HG03460 (cell line): ENCODE measurements around the gene RENBP.

Experiments
- ATAC-seq: cut with Tn5 transposase; IDR thresholded peaks from one replicate; pipeline ENCODE4 v1.9.1; 2021; ENCODE audit not compliant: unreplicated experiment

RENBP gene

DNA sequence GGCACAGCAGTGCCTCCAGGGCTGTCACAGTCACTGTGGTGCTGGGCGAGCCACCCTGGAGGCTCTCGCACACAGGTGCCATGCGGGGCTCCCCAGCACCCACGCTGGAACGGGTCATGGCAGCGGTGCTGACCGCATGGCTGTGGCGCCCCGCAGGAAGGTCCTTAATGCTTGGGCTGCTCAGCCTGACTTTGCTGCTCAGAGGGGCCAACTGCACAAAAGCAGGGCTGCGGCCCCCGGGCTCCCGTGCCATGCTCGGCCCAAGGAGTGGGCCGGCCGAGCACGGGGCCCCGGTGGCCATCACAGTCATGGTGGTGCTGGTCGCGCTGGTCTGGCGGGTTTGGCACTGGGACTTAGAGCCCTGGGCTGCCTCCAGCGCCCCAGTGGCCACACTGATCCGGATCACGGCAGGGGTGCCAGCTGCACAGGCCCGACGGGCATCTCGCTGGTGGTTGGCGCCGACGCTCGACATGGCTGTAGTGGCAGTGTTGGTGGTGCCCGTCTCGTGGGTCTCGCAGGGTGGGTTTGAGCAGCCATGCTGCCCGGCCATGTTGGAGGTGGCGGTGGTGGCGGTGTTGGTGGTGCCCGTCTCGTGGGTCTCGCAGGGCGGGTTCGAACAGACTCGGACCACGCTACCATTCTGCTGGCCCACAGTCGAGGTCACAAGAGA, 10.2 kb upstream of the RENBP start:
- ATAC-seq: no peak

DNA sequence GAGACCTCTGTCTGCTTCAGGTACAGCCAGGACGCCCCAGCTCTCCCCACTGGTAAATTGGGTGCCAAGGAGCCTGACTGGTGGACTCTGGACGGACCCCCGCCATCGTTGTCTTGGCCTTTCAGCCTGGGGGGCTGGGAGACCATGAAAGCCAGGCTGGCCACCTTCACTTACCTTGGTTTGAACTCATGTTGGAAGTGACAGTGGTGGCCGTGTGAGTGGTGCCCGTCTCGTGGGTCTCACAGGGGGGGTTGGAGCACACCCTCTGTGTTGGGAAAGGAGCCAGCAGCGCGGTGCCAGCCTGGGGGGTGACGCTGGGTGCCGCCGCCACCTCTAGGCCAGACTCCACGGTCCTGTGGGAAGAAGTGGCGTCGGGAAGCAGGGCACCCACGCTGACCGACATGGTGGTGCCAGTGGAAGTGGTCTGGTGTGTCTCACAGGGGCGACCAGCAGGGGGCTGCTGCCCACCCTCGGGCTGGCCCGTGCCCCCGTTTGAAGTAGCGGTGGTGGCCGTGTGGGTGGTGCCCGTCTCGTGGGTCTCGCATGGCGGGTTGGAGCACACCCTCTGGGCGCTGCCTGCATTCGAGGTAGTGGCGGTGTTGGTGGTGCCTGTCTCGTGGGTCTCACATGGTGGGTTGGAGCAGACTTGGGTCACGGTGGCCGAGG, 9.6 kb upstream of the RENBP start:
- ATAC-seq: no peak

DNA sequence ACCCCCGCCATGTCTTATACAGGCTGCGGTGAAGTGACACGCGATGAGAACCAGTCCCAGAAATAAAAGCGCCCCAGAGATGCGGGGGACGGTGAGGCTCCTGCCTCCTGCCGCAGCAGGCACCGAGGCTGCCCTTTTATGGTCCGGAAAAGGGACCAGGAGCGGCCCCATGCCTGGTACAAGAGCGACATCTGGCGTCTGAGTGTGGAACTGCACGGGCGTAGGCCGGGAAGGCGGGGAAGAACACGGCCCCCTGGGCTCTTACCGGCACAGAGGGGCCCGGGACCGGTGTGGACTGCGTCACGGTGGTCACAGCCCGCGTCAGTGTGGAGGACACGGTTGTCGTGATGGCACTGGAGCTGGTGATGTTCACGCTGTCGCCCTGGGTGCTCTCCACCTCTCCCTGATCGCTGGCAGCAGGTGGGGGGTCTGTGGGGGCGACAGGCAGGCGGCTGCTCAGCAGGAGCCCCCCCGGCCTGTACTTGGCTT, 8.9 kb upstream of the RENBP start:
- ATAC-seq: no peak

DNA sequence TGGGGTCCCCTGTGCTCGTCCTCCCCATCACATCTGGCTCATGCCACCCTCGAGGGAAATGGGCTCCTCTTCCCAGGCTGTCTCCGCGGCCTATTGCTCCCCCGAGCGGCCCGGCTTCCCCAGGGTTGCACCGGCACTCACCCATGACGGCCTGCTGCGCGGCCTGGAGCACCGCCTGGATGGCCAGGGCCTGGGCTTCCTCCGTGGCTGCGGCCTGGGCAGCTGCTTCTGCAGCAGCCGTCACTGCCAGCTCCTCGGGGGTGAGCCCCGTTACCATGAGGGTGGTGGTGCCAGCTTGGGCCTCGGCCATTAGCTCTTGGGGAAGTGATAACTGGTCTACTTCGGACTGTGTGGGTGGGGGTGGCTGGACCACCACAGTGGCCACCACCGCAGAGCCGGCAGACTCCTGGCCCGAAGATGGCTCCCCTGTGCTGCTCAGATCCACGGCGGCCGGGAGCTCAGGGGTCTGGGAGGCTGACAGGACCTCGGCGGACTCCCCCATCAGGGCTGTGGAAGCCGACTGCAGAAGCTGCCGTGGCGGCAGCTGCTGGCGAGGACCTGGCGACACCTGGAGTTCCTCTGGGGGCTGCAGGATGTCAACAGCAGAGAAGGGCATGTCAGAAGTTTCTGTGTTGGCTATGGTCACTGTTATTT, 8.1 kb upstream of the RENBP start:
- ATAC-seq: no peak

DNA sequence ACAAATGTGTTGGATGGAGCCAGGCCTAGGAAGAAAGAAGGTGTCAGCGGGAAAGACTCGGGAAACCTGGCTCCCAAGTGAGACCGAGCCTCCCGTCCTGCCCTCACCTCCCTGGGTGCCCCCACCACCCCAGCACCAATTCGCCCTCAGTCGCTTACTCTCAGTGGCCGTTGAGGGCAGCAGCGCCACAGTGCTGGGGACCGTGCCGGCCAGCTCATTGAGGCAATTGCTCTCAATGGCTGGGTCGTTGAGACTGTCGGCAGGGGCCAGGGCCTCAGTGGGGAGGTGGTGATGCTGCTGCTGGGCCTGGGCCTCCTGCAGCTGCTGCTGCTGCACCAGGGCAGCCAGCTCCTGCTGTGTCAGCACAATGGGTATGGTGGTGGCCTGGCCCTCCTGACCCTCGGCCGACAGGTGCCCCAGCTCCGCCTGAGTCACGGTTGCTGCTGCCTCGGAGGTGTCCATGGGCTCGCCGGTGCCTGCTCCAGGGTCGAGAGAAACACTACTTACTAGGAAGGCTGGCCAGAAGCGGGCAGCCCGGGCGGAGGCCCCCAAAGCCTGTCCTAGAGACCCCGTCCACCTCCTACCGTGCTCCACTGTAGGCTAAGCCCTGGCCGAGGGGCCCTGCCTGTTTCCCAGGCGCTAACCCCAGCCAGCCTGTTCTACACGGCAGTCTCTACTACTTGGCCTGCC, 7.4 kb upstream of the RENBP start:
- no peak for ATAC-seq

DNA sequence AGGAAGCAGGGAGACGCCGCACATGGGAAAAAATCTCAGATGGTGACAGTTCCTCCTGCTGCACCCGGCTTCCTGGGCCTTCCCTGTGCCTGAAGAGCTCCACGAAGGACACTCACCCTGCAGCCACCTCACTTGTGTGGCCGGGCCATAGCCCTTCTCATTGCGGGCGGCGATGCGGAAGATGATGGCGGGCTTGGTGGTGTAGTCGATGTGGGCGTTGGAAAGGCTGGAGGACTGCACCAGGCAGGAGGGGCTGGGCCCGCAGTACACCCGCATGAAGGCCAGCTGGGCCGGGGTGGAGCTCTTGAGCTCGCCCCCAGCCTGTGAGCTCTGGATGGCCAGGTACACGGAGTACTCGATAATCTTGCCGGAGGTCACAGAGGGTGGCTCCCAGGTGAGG, 5.7 kb upstream of the RENBP start:
- ATAC-seq: no peak

DNA sequence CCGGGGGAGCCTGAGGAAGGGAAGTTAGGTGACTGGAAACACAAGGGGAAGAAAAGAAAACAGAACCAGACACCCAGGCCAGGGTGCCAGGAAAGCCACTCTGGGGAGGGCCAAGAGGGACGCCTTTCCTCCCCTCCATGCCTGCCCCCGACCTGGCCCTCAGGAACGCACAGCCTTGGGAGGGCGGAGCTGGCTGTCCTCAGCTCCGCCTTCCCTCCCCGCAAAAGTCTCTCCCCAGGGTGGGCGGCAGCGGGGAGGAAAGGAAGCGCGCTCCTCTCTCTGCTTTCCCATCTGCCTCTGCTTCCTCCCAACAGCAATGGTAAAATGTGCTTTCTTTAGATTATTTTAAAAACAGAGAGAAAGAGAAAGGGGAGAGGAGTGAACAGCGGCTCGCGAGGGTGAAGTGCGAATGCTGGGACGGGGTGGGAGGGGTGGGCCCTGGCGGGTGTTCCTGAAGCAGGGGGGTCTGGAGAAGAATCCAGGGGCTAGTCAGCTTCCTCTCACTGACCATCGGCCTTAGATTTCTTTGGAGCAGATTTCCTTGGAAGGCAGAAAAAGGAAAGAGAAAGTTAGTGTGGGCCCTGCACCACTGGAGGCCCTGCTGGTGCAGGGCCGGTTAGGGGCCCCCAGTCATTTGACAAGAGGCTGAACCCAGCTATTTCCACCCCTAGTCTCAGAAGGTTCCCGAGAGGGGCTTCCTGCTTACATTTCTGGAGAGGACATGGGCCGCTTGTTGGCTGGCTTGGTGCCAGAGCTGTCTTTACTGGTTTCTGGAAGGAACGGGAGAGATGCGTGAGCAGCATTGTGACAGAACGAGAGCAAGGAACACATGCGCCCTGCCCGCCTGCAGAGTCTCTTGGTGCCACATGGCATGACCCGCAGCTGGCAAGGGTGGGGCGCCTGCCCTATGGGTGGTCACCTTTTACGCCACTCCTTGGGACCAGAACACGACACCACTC, 4.7 kb upstream of the RENBP start:
- ATAC-seq: no peak

DNA sequence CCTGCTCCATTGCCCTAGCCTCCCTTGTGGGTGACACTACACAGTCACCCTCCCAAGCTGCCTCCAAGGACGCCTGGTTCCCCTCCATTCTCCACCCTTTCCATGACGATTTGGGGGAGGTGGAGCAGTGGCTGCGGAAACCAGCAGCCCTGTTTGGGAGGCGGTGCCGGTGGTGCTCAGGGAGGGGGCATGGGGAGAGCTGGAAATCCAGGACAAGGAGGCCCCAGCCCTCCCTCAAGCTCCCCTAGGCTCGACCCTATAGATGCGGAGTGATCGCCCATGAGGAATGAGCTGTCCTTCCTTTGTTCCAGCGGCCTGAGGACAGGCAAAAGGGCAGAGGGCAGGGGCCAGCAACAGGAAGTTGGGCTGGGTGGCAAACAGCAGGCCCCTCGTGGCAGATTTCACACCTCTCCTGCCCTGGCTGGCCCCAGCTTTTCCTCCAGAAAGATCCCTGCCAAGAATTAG, 3.6 kb upstream of the RENBP start:
- ATAC-seq: no peak

DNA sequence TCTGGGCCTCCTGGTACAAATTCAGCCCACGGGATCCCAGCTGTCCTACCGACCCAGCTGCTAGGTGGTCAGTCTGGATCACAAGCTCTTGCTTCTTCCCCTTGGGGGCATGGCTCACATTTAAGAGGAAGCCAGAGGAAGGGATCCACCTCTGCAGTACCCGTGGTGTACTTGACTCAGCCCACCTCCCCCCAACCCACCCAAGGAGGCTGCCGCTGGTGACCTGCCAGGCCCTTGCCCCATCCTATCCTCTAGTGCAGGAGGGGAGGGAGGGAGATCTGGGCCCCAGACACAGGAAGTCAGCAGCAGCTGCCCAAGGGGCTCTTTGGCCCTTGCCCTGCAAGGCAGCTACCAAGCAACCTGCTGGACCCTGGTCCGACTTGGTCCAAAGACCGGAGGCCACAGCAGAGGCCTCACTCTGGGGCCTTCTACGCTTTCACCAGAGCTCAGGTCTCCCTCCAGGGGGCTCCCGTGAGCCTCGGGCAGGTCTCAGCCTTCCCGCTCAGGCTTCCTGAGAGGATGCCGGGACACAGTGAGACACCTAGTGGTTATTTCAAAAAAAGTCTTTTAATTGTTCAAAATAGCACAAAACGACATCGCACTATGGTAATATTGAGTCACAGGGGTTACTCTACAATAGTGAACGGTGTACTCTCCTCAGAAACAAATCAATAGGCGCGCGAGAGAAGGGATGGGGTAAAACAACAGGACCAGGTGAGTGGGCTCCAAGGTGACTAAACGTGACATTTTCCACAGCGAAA, 2.7 kb upstream of the RENBP start:
- peak; percentile 66 for ATAC-seq

DNA sequence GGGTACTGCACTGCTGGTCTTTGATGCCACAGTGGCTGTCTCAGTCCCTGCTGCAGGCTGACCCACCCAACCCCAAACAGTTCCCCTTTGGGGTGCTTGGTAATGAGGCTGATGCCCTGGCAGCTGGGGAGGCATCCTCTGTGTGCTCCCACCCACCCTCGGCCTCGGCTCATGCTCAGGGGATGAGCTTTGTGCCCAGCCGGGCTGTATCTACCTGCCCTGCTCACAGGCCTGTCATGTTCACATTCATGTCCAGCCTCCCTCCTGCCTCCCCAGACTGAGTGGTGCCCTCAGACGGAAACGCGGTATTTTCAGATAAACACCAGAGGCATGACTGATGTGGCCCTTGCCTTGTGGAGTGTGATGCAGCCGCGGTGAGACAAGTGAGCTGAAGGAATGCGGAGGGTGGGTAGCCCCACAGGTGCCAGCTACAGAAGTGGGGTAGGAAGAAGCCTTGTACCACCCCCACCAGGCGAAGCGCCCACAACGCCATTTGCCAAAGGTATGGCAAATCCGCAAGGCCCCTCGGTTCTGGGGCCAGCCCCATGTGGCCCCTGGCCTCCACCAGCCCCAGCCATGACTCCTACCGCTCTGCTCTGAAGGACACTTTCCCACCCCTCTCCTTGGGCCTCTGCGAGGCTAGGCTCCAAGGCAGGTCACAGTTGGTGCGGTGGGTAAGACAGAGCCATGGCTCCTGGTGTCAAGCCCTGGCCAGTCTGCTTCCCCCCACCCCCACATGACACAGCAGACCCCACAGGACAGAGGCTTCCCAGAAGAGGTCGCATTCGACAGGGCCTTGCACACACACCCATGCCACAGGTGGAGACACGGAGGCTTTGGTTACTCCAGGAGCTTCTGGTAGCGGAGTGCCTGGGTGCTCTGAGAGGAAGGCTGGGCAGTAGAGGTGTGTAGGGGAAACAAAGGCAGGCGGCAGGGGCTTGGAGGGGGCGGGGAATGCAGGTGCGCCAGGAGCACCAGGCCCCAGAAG, 1.8 kb upstream of the RENBP start:
- no peak for ATAC-seq

DNA sequence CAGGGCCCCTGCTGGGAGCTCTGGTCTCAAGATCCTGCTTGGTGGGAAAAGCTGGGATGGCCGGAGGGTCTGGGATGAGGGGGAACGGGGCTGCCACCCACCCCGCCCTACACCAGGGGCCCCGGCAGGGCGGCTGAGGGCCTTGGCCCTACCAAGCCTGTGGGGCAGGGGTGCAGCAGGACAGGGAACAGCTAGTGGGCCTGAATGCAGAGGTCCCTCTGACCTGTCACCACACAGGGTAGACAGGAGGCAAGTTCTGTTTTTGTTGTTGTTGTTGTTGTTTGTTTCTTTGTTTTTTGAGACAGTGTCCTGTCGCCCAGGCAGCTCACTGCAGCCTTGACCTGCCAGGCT, 332 bp upstream of the RENBP start:
- ATAC-seq: no peak

DNA sequence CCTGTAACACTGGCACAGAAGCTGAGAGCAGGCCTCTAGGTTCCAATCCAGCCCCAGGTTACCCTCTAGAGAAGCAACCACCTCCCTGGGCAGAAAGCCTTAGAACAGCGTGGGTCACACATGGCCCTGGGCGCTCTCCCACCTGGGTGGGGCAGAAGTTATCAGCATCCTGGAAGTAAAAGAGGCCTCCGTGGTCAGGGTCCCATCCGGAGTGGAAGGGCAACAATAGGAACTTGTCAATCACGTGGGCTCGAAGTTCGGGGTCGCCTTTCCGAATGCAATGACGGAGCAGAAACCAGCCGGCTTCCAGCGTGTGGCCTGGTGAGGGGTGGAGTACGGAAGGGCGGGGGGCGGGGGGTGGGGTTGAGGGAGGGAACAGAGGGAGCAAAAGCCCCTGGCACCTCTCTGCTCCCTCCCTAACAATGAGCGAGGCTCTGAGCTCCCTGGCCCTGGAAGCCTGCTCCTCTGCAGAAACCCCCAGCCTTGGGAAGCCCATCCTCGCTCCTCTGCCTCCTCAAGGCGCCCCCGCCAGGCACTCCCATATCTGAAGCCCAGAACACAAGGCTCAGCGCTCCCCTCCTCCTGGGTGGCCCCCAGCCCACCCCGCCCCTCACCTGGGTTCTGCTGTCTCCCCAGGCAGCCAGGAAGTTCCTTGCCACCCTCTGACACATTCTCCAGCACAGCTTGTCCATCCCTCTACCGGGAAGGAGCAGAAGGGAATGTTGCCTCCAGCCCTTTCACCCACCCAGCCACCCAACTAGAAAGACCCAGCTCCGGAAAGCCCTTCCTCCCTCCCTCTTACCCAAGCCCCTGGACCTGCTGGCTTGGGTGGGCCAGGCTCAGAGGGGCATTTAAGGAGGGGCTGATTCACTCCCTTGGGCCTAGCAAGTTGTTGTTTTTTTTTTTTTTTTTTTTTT, 2.8 kb downstream of the RENBP start:
- ATAC-seq: no peak

DNA sequence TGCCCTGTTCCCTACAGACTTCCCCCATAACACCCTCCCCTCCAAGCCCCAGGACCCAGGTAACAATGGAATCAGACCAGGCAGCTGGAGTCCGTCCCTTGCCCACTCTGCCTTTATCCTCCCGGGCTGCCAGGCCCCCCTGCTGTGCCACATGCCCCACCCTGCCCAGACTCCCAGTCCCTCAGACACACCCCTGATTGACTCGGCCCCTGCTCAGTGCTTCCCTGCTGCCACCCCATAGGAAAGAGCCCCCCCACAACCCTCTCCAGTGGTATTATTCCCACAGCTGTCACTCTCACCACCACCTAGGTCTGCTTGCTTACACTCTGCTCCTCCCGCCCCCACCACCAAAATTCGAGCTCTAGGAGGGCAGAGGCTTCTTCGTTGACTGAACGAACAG, 4.9 kb downstream of the RENBP start:
- ATAC-seq: no peak

DNA sequence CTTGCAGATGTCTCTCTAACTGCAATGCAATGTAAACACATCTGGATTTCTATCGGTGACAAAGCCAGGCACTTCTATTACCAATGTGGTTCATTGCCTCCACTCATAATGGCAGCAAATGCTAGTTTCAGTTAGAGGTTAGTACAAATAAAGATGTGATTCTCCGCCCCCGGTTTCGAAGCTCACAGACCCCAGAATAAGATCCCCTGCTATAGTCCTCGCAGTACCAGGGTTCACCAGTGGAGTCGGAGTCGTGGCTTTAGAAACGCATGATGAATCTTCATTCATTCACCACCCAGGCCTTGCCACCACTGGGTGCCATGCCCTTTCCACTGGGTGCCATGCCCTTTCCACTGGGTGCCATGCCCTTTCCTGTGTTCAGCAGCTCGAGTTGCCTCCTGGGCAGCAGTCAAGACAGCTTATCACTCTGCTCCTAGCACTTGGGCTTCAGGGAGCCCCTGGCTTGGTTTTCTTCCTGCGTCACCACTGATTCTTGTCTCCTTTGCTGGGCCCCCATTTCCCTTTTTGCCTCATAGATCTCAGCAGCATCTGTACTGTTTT, 6.1 kb downstream of the RENBP start:
- no peak for ATAC-seq

DNA sequence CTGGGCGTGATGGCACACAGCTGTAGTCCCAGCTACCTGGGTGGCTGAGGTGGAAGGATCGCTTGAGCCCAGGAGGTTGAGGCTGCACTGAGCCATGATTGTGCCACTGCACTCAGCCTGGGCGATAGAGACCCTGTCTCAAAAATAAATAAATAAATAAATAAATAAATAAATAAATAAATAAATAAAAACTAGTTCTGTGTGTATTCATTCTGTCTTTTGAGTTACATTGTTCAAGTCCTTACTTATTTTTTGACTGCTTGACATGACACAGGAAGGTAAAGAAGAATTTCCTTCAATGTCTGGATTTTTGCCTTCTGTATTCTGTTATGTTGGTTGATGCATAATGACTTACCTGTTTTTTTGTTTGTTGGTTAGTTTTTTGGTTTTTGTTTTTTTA, 7.4 kb downstream of the RENBP start:
- no peak for ATAC-seq

DNA sequence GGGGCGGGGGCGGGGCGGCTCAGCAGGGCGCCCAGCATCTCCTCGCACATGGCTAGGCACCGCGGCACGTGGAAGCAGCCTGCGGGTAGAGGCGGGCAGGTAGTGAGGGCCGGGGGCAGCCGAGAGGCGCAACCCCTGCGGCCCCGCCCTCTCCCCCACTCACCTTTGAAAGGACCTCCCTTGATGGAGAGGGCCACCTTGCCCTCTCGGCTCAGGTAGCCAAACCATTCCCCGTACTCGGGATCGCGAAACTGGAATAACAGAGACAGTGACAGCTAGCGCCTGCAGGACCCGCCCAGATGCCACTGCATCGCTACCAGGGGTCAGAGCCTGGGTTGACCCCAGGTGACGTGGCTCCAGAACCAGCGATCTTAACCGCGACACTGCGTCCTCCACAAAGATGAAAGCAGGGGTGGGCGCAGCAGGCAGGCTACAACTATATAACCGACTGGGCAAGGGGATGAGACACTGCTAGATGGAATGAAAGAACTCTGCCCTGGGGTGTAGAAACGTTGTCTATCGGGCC, 9.1 kb downstream of the RENBP start:
- no peak for ATAC-seq

DNA sequence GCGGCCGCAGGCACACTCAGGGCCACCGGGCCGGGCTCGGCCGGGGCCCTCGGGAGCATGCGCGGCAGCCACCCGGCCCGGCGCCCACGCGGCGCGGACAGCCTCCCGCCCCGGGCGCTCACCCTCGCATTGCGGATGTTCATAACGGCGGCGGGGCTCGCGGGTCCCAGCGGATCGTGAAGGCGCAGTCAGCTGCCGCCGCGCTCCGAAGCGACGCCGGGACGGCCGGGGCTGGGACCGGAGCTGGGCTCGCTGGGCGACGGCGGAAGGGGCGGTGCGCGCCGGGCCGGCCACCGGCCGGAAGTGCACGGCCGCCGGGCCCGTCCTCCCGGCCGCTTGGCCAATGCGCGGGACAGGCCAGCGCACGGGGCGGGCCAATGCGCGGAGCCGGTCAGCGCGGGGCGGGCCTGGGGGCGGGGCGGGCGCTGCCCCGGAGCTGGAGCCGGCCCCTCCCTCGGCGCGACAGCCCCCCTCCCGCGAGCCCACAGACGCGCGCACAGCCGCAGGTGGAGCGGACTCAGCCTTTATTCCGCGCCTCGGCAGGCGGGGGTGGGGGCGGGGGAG, 9.6 kb downstream of the RENBP start, which contains the start of gene NAA10:
Gene NAA10 (minus strand): TSS at position 276 of the 564 bp plus-strand sequence. CDS start 133 bp downstream, at position 143.
- peak; percentile 88 for ATAC-seq
